GM18861 (cell line): ENCODE data around the gene CDRT15L2.
A peak's percentile ranks its signal among the peaks of the same experiment; 100 is the strongest.
"Not testable (repeated sequence)": the region's sequence is repeated elsewhere in the genome, so short reads cannot be mapped to it uniquely, and the experiment has no call there.

Experiments used
- ATAC-seq: cut with Tn5 transposase; IDR thresholded peaks from one replicate; pipeline ENCODE4 v1.9.1; 2021; ENCODE audit not compliant: unreplicated experiment

Gene CDRT15L2

GRCh38 chr17:20579424-20579823 is at the start of gene CDRT15L2:
Gene CDRT15L2, plus strand, starts transcription at chr17:20579724. Its CDS starts 20 bp downstream, at chr17:20579744.
- ATAC-seq: not testable (repeated sequence)

GRCh38 chr17:20530104-20530503 is 49.4 kb upstream of the CDRT15L2 start:
- not testable (repeated sequence) for ATAC-seq

DNA sequence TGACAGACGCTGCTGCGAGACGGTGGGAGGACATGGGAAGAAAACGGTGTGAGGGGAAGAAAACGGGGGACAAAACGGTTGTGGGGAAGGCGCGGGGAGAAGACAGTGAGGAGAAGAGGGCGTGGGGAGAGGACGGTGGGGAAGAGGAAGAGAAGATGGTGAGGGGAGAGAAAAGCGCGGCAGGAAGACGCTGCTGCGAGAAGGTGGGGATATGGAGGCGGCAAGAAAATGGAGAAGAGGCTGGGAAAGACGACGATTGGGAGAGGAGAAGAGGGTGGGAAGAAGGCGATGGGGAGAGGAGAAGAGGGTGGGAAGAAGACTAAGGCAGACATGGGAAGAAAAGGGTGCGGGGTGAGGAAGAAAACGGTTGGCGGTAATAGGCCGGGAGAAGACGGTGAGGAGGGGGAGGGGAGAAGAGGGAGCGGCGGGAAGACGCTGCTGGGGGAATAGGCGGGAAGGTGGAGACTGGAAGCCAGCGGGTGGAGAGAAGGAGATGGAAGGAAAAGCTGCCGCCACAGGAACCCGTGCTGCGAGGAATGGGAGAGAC is 46.9 kb upstream of the CDRT15L2 start:
- ATAC-seq: not testable (repeated sequence)

- not testable (repeated sequence) for ATAC-seq
Observed at GRCh38 chr17:20533206-20533605, 46.3 kb upstream of the CDRT15L2 start.

DNA sequence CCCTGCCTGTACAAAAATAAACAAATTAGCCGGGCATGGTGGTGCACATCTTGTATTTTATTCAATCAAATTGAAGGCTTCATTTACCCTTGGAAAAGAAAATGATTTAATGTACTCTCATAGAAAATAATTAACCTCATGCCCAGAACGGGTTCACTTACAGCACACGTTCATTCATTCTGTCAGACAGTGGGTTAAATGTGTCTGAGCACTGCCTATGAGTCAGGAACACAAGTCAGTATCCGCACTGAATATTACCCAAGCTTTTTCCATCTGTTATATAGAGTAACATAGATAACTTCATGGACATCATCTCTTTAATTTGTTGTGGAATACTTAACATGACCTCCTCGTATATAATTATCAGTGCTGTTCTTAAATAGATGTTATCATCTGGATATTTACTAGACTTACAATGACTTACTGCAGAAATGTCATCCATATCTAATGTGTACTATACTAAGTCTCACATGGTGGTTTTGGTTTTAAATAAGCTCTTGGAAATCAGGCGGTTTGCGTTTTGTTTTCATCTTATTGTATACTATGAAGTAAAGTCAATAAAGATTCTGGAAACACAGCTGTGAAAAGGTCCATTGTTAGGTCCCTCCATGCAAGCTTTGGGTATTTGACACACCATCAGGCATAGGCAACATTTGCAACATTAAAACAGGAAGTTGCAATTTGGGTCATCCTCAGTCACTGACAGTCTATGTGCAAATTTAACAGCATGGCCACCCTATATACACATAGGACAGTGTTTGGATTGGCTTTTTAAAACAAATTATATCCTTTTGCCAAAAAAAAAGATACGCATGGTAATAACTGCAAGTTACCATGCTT is 44.6 kb upstream of the CDRT15L2 start:
- ATAC-seq: not testable (repeated sequence)

DNA sequence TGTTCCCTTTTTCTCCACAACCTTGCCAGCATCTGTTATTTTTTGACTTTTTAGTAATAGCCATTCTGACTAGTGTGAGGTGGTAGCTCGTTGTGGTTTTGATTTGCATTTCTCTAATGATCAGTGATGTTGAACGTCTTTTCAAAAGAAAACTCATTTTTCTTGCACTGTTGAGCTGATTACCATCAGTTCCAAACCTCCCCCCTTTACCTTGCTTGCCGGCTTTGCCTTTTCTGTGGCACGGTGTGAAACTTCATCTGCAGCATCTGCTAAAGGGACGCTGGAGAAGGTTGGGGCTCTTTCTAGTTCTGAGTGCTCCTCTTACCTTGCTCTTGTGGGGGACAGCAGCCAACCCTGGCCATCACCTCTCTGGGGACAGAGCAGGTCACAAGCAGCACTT is 39.1 kb upstream of the CDRT15L2 start:
- ATAC-seq: peak; percentile 98

- ATAC-seq: not testable (repeated sequence)
Observed at GRCh38 chr17:20540865-20541264, 38.7 kb upstream of the CDRT15L2 start.

GRCh38 chr17:20541853-20542546 is 37.5 kb upstream of the CDRT15L2 start:
- not testable (repeated sequence) for ATAC-seq

- not testable (repeated sequence) for ATAC-seq
Observed at GRCh38 chr17:20547923-20548322, 31.6 kb upstream of the CDRT15L2 start.

DNA sequence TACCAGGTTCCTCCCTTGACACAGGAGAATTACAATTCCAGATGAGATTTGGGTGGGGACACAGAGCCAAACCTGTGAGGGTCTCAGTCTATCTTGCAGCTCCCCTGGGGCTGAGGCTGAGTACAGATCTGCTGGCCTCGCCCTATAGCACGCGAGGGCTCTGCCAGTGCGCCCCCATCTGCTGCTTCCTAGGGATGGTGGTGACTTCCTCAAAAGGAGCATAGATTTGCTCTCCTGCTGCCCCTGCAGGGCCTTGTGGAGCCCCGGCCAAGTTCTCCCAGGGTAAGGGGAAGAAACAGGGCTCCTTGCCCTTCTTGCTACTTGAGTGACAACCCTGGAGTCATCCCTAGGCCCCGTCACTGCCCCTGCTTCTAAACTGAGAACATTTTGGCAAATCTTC is 26.6 kb upstream of the CDRT15L2 start:
- not testable (repeated sequence) for ATAC-seq

DNA sequence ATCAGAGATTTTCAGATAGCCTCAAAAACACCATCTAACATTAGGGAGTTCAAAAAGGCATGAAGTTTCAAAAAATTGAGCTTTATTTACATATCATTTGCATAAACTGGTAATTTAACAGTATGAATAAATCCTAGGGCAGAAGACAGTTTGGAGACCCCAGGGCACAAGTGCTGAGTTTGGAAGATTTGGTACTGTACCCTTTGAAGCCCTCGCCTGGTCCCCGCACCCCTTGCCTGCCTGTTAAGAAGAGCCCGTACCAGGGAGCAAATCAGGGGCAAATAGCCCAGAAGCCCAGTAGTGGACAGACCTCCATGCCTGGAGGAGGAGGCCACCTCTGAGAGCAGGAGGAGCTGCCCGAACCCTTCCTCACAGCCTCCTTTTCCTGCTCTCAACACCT is 24.8 kb upstream of the CDRT15L2 start:
- ATAC-seq: not testable (repeated sequence)

GRCh38 chr17:20555135-20556010 is 24.2 kb upstream of the CDRT15L2 start:
- not testable (repeated sequence) for ATAC-seq

GRCh38 chr17:20558096-20558495 is 21.4 kb upstream of the CDRT15L2 start:
- ATAC-seq: not testable (repeated sequence)

DNA sequence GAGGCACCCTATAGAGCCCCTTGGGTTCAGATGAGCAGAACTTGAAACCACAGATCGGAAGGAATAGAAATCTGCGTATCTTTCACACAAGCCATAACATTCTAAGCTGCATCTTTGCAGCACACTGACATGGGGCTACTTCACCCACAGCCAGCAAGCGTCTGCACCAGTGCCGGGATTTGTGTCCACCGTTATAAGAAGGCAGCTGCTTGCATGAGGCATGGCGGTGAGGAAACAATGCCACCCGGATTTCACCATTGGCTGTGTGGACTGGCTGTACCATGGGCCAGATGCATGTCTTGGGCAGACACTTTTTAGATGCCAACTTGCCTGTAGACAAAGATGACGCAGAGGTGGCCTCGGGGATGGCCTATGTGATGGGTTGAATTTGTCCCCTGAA is 20.5 kb upstream of the CDRT15L2 start:
- ATAC-seq: not testable (repeated sequence)

DNA sequence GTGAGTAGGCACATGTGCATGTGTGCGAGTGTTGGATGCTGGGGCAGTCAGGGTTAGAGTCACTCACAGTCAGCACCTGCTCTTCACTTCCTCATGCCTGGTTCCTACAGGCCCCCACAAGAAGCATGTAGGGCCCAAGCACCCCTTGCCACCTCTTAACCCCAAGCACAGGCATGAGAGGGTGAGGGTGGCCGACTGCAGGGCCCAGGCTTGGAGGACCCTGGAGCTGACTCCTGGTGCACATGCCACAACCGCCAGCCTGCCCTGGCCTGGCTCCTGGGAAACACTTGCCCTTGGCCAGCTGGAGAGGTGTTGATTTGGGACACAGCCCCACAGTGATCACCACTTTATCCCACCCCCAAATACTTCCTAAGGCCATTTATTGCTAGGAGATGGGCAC is 16.9 kb upstream of the CDRT15L2 start:
- ATAC-seq: no peak

GRCh38 chr17:20565245-20565644 is 14.3 kb upstream of the CDRT15L2 start:
- not testable (repeated sequence) for ATAC-seq

DNA sequence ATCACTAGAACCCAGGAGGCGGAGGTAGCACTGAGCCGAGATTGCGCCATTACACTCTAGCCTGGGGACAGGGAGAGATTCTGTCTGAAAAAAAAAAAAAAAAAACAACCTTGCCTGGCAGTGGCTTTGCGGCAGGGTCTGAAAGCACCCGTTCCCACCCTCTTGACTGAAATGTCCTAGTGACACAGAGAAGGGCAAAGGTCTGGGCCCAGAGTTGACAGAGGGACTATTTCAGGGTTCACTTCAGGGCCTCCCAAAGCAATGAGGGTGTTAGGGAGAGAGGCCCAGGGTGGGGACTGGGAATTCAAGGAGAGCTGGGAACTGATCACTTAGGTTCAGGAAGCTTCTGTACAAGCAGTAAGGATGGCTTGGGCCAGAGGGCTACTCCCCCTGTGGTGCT is 13.8 kb upstream of the CDRT15L2 start:
- ATAC-seq: no peak

- not testable (repeated sequence) for ATAC-seq
Observed at GRCh38 chr17:20566736-20567135, 12.8 kb upstream of the CDRT15L2 start.

DNA sequence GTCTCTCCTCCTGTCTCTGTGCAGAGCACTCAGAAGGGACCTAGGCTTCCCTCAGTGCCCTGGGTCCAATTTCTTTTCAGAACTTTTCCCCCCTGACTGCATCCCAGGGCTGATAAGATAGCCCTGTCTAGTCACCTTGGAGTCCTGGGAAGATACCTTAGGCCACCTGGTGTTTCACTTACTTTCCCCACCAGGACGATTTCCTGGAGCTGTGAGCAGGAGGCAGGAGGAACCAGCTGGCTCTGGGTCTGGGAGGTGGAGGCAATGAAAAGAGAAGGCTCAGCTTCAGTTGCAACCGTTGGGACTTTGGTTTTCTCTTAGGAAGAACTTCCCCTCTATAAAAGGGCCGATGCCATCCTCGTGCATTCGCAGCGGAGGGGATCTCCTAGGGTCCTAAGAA is 12.1 kb upstream of the CDRT15L2 start:
- not testable (repeated sequence) for ATAC-seq

GRCh38 chr17:20568604-20569003 is 10.9 kb upstream of the CDRT15L2 start:
- ATAC-seq: not testable (repeated sequence)

- ATAC-seq: not testable (repeated sequence)
Observed at GRCh38 chr17:20571653-20572052, 7.9 kb upstream of the CDRT15L2 start.
